Left lung (tissue), 10 donors: ENCODE data around the gene KAT7. TPM values are rescaled to one million over a fixed set of nuclear protein-coding genes. Genes with fewer than 3 reads are reported as not detected.

Experiments
- ATAC-seq: fragments of 200-7000 bp; cut with Tn5 transposase; one replicate; pipeline ENCODE4 v1.9.1; 2020; ENCODE audit warnings: moderate library complexity
- DNase-seq, 4 donors: peaks; one replicate each; pipeline ENCODE4 v3.0.0-alpha.2; 2013 to 2020
- H3K27ac ChIP-seq, 2 donors: fragments of 200-600 bp; sonication (generic) in 1 of 2; one replicate each; pipeline versions ENCODE4 v1.5.0 to v1.8.0; 2020 to 2021
- H3K27me3 ChIP-seq, 2 donors: fragments of 200-600 bp; sonication (generic) in 1 of 2; one replicate each; pipeline versions ENCODE4 v1.5.0 to v1.8.0; 2020 to 2021
- H3K36me3 ChIP-seq, 2 donors: fragments of 200-600 bp; sonication (generic) in 1 of 2; one replicate each; pipeline versions ENCODE4 v1.5.0 to v1.8.0; 2020 to 2021
- H3K4me1 ChIP-seq, 2 donors: fragments of 200-600 bp; one replicate each; pipeline ENCODE4 v1.8.0; 2021
- H3K4me3 ChIP-seq, 2 donors: fragments of 200-600 bp; sonication (generic) in 1 of 2; one replicate each; pipeline versions ENCODE4 v1.5.0 to v1.8.0; 2020 to 2021; ENCODE audit warnings: mild to moderate bottlenecking in 1 of 2
- H3K9me3 ChIP-seq, 2 donors: fragments of 200-600 bp; sonication (generic) in 1 of 2; one replicate each; pipeline versions ENCODE4 v1.5.0 to v1.8.0; 2020 to 2021
- CTCF ChIP-seq, 2 donors: fragments of 200-600 bp; sonication (generic) in 1 of 2; IDR thresholded peaks; one replicate each; pipeline versions ENCODE4 v1.5.0 to v1.8.0; 2021; ENCODE audit warnings: antibody characterized with exemption in 2 of 2
- intact Hi-C, 2 donors: fragments of 100-400 bp; cut with DNase I; formaldehyde crosslinking; loops; one replicate each; pipeline versions ENCODE4 v1.11.2 to v1.14.2; 2022
- polyA plus RNA-seq, 6 donors: library from polyadenylated mRNA; unstranded; fragments of 120-200 nt; gene quantifications; one replicate each; pipeline ENCODE4 v1.2.1, GENCODE V29; 2013; ENCODE audit not compliant: insufficient read length in 6 of 6
- total RNA-seq, 2 donors: library from RNA; stranded (reverse); fragmentation: NEBNext Ultra II Directional; extraction: Animal tissue kit (Norgen Biotek cat#: 25700); gene quantifications; one replicate each; pipeline ENCODE4 v1.2.1, GENCODE V29; 2021
- donor health status: DM: no; HTN: yes; CAD: no.
- donor health status: DM: no; HTN: no; CAD: no.

Gene KAT7
- total and polyA plus RNA-seq, 8 donors = 44.1 to 56.7 (median 51.5) TPM

- Histone ChIP-seq H3K9me3 (no peaks in the 10 kb centered on the region), H3K27me3 (peaks cover 16 to 61% of the 10 kb centered on the region in 2 donors), H3K36me3 (no peaks in the 10 kb centered on the region), H3K4me1 (peaks cover 6 to 9% of the 10 kb centered on the region in 2 donors), H3K4me3 (no peak overlapping the region), H3K27ac (no peak overlapping the region)
- DNase-seq = no peak
- intact Hi-C loops = loop anchor here in 1 of 2 donors (5.0 kb wide), 1 partner anchor 110 kb away; no protein-coding TSS in a partner anchor
- no peak for TF ChIP-seq CTCF (IDR thresholded peaks at IDR 0.05)
- ATAC-seq = no peak
Observed at GRCh38 chr17:49882434-49882833, 94.0 kb downstream of the KAT7 start.

Other genes starting within 250 kb of the KAT7 start
- 1 to 10 TPM; 2.1 to 2.7 TPM for gene NXPH3, start 212.8 kb upstream of the KAT7 start, total RNA-seq
- 1 to 10 TPM; 1.0 to 1.4 (median 1.2) TPM for gene NXPH3, start 212.8 kb upstream of the KAT7 start, polyA plus RNA-seq
- 10 to 100 TPM; 79.5 to 89.6 TPM for gene SPOP, start 110.6 kb upstream of the KAT7 start, total RNA-seq
- 10 to 100 TPM; 68.7 to 86.3 (median 78.5) TPM for gene SPOP, start 110.6 kb upstream of the KAT7 start, polyA plus RNA-seq
- 10 to 100 TPM; 48.8 to 74.9 TPM for gene SLC35B1, start 80.7 kb upstream of the KAT7 start, total RNA-seq
- 10 to 100 TPM; 57.6 to 67.1 (median 62.0) TPM for gene SLC35B1, start 80.7 kb upstream of the KAT7 start, polyA plus RNA-seq
- gene FAM117A, start 24.6 kb upstream of the KAT7 start, total RNA-seq = 10 to 100 TPM; 11.9 to 13.4 TPM
- 10 to 100 TPM; 23.0 to 27.1 (median 25.3) TPM for gene FAM117A, start 24.6 kb upstream of the KAT7 start, polyA plus RNA-seq
- not detected for gene TAC4, start 59.4 kb downstream of the KAT7 start, total RNA-seq
- gene TAC4, start 59.4 kb downstream of the KAT7 start, polyA plus RNA-seq = 1 to 10 TPM in 2 of 6 donors, under 1 TPM in 4; 0.54 to 1.1 (median 0.70) TPM
- 1 to 10 TPM in 1 of 2 donors, under 1 TPM in 1; 0.76 to 1.3 TPM for gene DLX4, start 180.5 kb downstream of the KAT7 start, total RNA-seq
- 1 to 10 TPM; 1.2 to 2.6 (median 1.5) TPM for gene DLX4, start 180.5 kb downstream of the KAT7 start, polyA plus RNA-seq
- gene DLX3, start 206.5 kb downstream of the KAT7 start, total RNA-seq = under 1 TPM; 0.52 to 0.67 TPM
- gene DLX3, start 206.5 kb downstream of the KAT7 start, polyA plus RNA-seq = 1 to 10 TPM; 1.1 to 2.2 (median 1.4) TPM